ENCODE data around the gene TCF12.
"Not testable (repeated sequence)": the region's sequence is repeated elsewhere in the genome, so short reads cannot be mapped to it uniquely, and the experiment has no call there.

The TCF12 gene

DNA sequence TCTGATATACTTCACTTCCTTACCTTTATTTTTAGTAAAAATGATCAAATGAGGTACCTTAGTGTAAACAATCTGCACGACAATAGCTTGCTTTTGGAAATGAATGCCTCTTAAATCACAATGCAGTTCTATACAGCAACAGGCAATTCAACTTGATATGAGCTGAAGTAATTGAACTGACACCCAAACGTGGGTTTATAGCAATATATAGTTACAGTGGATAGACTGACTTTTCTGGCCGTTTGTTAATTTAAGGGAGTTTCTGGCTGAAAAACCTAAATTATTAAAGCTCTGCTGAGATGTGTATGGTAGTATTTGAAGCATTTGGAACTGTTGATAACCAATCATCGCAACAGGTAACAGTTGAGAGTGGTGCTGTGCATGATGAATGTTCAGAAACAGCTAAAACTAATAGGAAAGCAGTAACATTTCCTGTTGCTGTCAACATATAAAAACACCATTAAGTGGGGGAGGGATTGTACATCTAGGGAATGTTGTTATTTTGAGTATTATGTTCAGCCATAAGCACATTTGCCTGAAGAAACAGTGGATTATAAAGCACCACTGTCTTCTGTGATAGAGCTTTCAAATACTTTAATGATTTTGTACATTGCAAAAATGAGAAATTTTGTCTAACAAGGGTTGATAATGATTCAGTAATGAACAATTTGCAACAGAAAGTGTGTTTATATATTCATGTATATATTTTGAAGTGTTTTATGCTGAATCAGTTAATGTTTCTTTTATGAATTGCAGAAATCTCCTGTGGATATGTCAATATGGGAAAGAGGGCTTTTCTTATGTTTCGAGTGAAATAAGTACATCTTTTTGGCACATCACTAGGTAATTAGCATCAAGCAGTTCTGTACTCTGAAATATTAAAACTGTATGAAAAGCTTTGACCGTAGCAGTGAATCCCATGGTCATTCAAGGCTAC, 176.1 kb downstream of the TCF12 start:
- no peak for DNase-seq (ENCODE audit: low spot score)

DNA sequence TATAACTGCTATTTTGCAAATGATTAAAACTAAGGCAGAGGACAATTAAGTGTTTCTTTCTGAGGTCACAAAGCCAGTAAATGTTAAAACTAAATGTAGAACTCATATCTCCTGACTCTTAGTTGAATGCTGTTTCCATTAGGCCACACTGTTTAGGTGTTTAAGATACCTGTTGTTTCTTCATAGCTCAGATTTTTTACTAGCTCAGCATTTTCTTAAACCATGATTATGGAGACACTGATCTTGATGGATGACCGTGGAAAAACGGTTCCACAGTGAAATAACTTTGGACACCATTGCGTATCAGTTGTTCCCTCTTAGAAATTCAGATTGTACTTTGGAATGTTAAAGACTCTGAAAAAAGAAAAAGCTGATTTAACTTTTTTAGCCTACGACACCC, 177.5 kb downstream of the TCF12 start:
- DNase-seq (ENCODE audit: low spot score), result no peak

DNA sequence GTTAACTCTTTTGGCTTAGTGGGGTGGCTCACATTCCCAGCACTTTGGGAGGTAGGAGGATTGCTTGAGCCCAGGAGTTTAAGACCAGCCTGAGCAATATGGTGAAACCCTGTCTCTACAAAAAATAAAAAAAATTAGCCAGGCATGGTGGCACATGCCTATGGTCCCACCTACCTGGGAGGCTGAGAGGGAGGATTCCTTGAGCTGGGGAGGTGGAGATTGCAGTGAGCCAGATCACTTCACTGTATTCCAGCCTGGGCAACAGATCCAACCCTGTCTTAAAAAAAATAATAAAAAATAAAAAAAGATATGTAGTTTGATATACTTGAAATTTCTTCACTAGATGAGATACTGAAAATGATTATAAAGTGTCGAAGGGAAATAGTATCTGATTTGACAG, 178.8 kb downstream of the TCF12 start:
- no peak for DNase-seq (ENCODE audit: low spot score)

DNA sequence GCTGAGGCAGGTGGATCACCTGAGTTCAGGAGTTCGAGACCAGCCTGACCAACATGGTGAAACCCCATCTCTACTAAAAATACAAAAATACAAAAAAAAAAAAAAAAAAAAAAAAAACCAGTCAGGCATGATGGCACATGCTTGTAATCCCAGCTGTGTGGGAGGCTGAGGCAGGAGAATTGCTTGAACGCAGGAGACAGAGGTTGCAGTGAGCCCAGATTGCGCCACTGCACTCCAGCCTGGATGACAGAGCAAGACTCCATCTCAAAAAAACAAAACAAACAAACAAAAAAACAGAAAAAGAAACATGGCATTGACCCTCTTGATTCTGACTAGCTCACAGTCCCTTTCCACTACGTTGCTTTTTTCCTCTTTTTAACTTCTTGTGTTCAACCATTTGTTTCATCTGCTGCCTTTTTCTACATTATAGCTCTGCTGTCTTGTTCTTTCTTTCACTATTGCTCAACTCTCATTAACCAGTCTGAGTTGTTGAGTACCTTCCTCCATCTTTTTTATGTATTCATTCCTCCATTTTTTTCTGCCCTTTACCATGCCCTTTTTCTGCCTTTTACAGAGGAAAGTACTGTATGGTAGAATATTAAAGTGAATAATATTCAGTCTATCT, 179.6 kb downstream of the TCF12 start:
- not testable (repeated sequence) for DNase-seq (ENCODE audit: low spot score)

DNA sequence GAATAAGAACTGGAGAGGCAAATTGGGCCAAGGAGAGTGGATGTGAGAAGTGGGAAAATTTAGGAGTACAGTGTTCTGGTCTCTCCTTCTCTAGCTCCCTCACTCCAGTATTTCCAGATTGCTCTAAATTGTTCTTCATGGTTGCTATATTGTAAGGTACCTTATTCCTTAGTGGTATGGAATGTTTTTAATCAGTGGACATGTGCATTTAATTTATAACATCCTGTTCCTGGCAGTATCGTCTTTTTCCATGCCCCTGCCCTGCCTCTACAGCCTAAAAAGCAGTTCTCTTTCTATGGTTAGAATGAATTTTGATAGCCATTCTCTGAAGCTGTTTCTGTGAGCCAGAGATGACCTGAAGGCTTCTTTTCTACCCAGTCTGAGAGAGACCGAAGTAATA, 180.5 kb downstream of the TCF12 start:
- no peak for DNase-seq (ENCODE audit: low spot score)

DNA sequence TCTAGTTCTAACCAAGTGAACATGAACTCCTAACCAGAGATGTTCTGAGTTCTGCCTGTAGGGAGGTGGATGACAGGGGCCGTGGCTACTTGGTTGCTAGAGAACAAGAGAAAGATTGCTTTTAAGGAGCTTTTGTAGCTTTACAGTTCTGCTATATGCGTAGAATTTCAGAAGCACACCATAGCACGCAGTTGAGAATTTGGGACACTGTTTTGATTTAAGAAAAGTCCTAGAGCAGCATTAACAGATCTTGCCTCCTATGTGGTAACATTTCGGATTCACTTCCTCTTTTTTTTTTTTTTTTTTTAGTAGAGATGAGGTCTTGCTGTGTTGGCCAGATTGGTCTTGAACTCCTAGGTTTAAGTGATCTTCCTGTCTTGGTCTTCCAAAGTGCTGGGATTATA, 181.7 kb downstream of the TCF12 start:
- DNase-seq (ENCODE audit: low spot score), result no peak

DNA sequence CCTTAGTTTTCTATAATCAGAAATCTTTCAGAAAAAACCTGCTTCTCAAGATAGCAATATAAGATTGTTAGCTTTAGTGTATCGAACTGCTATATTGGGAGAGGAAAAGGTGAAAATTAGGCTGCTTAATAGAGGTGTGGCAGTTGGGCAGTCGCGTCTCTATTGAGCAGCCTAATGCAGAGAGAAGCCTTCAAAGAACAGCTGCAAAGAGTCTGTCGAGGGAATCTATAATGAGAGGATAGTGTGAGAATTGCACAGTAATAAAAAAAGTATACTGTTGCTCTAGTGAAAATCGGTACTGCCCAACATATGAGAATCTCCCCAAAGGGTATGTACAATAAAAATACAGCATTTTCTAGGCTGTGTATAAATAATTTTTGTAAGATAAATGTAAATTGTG, 184.4 kb downstream of the TCF12 start:
- no peak for DNase-seq (ENCODE audit: low spot score)

DNA sequence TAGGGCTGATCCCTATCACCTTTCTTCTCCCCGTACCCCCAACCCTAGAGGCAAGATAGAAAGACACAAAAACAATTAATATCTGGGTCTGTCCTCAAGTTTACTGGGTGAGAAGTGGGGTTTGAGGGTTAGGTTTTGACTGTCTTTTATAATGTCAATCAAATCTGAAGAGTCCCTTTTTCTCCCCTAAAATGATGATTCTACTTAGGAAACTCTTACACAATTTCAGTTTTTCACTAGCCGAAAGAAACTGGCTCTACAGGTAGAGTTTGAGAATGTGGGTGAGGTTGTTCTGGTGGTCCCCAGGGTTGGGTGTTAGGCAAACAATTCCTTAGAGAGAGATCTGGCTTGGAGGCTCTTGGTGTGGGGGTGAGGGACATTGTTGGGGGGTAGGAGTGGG, 189.9 kb downstream of the TCF12 start:
- DNase-seq (ENCODE audit: low spot score), result no peak

DNA sequence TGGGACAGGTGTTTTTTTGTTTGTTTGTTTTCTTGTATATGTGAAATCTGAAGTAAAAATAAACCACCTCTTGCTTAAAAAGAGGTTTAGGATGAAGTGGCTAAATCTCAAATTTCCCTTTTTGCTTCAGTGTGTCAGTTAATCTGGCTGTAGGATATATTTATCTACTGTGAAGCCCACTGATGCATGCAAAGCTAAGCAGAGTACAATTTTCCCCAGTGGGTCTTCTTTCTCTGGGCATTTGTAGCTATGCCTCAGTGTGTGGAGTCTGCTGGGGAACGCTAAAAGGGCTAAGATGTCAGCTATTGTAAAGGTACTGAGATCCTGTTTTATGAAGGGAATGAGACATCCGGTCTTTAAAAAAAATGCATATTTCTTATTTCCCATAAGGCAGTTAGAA, 190.6 kb downstream of the TCF12 start:
- DNase-seq (ENCODE audit: low spot score), result no peak

DNA sequence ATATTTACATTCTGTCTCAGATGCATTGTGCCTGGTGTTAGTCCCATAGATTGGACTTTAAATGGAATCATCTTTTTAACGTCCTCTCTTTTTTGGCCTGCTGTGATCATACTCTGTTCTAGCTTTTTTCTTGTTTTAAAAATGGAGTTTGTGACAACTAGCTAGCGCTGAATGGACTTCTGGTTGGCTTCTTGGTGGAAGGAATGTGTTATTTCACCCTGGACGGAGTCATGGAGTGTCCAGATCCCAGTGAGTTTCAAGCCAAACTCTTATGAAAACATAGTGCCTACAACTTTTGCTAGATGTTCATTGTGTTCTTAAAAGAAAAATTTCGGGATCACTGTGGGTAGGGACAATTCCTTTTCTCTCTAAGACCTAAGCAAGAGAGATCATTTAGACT, 192.6 kb downstream of the TCF12 start:
- DNase-seq (ENCODE audit: low spot score), result no peak

DNA sequence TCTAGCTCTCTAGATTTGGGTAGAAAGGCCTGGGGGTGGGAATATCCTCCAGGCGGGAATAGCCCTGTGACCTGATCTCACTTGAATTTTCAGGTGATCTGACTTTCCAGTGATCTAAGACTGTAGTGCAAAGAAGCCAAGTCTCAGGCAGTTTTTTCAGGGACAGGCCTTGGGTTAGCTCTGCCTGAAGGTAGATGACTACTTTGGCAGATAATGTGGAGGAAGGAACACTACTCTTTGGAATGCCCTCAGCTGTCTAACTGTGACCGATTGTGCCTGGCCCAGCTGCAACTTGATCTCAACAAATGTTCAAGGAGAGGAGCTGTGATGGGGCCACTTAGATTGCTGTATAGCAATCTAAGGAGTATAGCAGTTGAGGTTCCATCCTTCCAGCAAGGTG, 193.7 kb downstream of the TCF12 start:
- DNase-seq (ENCODE audit: low spot score), result no peak

DNA sequence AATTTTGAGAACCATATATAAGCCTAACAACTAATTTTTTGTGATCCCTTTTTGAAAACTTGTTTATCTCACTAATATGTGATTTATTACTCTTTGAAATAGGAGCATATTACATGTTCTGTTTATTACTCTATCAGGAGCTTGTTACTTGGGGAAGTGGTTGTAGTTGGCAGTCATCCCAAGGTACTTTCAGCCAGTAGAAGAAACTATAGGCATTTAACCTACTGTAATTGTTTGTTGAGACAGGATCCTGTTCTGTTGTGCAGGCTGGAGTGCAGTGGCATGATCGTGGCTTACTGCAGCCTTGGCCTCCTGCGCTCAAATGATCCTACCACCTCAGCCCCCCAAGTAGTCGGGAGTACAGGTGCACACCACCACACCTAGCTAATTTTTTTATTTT, 195.6 kb downstream of the TCF12 start:
- DNase-seq (ENCODE audit: low spot score), result no peak

DNA sequence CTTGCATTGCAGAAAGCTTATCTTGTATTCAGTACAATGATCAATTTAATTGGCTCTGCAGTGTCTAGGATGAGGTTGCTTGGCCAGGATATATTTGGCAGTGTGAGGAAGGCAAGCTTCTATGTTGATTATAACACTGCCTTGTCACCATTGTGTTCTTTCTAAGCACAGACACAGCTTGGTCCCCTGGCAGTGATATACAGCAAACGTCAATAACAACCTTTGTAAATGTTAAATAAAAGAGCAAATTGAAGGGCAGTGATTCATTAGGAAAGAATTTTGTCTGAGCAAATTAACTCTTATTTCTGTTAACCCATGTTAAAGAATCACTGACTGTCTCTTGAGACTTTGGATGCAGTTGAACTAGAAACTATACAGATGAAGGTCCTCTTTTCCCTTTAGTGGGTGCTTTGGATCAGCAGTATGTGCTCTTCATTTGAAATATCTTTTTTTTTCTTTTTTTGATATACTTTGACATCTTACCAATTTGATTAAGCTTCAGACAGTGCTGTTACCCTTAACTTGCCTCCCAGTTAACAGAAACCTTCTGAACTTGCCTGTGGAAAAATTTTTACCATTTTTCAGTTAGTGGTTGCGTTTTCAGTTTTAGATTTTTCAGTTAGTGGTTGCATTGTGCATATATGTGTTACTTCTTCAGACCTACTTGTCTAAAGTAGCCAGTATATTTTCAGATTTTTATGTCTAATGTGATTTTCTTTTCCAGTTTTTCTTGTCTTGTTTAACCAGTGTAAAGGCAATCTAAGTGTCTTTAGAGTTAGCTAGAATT, 199.8 kb downstream of the TCF12 start:
- peak; percentile 53 for DNase-seq (ENCODE audit: low spot score)

DNA sequence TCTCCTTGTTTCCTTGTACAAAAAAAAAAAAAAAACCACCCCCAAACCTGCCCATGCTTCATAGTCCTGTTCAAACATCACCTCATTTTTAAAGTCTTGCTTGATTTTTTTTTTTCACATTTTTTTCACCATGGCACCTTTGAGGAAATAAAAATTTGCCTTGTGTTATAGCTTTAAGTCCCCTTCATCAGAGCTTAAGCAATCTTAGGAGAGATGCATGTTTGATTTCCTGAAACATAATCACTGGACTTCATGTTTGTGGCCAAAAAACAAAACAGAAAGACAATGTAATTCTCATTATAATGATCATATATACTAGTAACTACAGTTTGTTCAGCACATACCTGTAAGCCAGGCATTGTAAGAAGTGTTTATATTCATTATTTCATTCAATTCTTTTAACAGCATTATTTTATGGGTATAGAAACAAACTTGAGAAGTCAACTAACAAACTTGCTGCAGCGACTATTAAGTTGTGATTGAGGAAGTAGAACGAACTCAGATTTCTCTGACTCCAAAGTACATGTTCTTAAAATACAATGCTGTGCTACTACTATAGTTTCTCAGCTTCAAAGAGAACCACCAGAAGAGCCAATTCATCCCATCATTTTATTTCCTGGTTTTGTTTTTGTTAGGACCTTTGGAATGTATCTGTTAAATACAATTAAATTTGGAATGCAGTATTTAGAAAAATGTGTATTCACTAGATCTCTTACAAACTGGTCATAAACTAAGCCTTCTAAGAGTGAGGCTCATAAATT, 203.8 kb downstream of the TCF12 start:
- no peak for DNase-seq (ENCODE audit: low spot score)

DNA sequence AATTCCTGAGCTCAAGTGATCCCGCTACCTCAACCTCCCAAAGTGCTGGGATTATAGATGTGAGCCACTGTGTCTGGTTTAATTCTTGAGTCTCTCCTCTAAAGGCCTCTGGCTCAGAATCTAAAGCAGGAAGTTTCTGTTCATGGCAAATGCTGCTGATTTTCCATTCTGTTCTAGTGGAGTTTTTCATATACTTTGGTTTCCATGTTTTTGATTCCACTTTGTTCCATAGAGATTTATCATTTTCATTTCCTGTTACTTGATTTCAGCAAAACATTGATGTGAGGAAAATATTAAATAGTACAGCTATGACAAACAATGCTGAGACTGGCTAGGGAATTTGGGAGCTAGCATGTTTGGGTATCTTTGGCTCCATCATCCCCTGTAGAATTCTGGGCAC, 205.6 kb downstream of the TCF12 start:
- no peak for DNase-seq (ENCODE audit: low spot score)

DNA sequence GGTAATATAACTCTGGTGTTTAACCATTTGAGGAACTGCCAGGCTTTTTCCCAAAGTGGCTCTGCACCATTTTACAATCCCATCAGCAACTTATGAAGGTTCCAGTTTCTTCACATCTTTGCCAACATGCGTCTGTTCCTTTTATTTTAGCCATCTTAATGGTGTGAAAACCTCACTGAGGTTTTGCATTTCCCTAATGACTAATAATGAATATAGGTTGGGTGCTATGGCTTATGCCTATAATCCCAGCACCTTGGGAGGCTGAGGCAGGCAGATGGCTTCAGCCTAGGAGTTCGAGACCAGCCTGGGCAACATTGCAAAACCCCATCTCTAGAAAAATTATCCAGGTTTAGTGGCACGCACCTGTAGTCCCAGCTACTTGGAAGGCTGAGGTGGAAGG, 210.6 kb downstream of the TCF12 start:
- DNase-seq (ENCODE audit: low spot score), result no peak

DNA sequence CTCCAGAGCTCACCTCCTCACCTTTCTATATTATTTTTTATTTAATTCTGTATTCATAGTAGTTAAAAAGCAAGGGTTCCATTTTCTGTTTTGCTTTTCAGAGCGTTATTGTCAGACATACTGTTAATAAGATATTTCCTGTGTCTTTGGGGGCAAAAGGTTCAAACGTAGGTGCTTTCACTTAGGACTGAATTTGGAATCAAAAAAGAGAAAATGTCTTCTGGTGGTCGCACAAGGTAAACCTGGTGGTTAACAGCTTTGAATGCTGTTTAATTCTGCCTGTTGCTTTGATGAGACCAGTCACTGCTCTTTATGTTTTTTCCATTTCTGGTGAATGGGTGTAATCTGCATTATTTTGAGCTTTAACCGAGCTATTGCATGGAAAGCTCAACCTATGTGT, 212.5 kb downstream of the TCF12 start:
- DNase-seq (ENCODE audit: low spot score), result no peak

DNA sequence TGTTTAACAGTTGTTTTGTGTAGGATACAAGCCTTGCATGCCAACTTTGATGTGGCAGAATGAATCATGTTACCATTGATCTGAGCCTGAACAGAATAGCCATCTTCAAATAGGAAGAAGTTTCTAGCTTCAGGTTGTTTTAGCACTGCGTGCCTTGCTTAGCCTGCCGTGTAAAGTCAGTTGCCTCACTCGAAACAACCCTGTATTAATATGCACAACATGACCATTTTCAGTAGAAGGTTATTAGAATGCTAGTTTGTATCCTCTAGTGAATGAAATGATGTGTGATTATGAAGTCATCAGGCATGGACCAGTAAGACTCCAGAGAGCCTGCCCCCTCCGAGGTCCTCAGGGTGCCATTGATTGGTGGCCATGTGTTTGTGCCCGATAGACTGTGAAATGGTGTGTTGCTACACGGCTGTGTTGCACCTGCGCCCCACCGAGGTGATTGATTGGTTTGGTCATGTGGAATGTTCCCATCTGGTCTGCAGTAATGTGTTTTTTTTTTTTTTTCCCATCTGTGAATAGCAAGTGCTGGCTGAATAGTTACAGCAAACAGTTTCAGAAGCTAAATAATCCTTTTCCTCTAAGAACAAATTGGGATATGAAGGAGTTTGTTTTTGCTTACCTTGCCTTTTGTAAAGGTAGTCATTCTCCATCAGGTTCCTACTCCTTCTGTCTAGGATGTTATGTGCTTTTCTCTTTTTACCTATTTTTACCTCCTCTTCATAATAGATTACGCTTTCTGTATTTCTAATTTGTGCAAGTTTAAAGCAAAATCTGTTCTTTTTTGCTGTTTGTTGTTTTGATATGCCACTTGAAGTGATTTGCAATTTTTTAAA, 214.9 kb downstream of the TCF12 start:
- no peak for DNase-seq (ENCODE audit: low spot score)

DNA sequence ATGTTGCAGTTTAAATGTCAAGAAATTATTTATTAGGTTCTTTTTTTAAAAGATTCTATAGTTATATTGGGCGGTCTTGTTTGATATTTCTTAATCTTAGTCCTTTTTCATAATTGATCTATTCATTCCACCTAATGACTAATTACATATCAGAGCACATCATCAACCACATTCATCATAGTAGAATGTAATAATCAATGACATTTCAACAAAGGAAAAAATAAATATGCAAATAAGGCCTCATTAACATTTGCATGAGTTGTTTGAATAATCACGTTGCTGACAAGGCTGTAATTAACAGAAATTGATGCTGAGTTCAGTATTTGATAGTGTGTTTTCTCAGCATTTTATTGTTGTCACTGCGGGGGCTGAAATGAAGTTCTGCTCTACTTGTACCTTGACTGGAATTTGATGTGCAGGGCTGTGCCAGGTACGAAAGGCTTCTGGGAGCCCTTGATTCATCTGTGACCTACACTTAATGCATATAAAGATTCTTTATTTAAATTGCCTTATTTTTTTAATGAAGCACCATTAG, 215.7 kb downstream of the TCF12 start:
- no peak for DNase-seq (ENCODE audit: low spot score)

DNA sequence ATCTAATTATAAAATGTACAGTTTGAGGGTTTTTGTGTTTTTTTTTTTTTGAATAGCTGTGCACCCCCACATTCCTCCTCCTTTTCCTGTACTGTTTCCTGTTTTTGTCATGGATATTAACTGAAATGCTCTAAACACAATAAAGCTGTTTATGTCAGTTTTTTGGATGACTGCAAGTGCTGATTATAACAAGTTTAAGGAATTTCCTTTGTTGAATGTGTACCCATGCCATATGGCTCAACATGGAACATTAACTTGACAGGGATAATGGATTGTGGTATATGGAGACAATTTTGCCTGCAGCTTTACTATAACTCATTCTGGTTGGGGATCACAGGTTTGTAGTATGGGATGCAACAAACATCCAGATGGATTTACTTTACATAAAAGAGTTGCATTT, 216.4 kb downstream of the TCF12 start:
- DNase-seq (ENCODE audit: low spot score), result no peak

DNA sequence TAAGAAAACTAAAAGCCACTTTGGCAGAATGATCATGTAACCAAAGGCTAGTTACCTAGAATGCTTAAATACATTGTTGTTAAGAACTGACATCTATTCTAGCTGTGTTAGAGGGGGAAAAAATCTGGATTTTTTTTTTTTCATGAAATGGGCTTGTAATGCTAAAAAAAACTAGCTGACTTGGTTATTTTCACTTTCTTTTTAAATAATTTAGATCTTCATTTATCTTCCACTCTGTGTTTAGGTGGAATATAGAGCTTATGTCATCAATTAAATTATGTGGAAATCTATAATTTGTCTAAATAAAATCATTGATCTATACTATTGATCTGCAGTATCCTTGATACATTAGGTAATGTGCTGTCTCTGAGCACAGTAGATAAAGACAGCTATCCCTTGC, 217.4 kb downstream of the TCF12 start:
- no peak for DNase-seq (ENCODE audit: low spot score)

Data from COLO829 (cell line).